A673 (cell line): ENCODE measurements around the gene BEST4.
"Not testable (repeated sequence)": the region's sequence is repeated elsewhere in the genome, so short reads cannot be mapped to it uniquely, and the experiment has no call there.

Experiments used
- CTCF ChIP-seq: fragments of 300-800, 200-600 bp; sonication (generic); conservative IDR thresholded peaks from 2 replicates; pipeline ENCODE4 v1.5.1; 2017; ENCODE audit warnings: low read depth, mild to moderate bottlenecking, antibody characterized with exemption, low read length, moderate library complexity, mixed read lengths
- EZH2 ChIP-seq: fragments of 200-600 bp; sonication (generic); IDR thresholded peaks from 2 replicates; pipeline ENCODE4 v1.6.1; 2017; ENCODE audit warnings: borderline replicate concordance, low read depth, mild to moderate bottlenecking, mixed read lengths, antibody characterized with exemption, low read length; ENCODE audit not compliant: poor library complexity, severe bottlenecking

- TF ChIP-seq EZH2, CTCF: not testable (repeated sequence)
Observed at GRCh38 chr1:44766421-44766820, 21.5 kb downstream of the BEST4 start.
